Panc1 (cell line): ENCODE results near the gene FYN. TPM values are rescaled to one million over a fixed set of nuclear protein-coding genes. Genes with fewer than 3 reads are reported as not detected.

Experiments used
- ATAC-seq: fragments of 200-7000 bp; cut with Tn5 transposase; 2 replicates; pipeline ENCODE4 v1.9.1; 2020; ENCODE audit warnings: mild to moderate bottlenecking, moderate library complexity
- BruUV-seq: library from RNA; stranded (reverse); fragments of 400-500 nt; replicated peaks from 2 replicates; lab custom pipeline; 2021; lab: Mats Ljungman, UMichigan
- CTCF ChIA-PET: fragments of 300-600 bp; sonication (Branson Sonifier 250); formaldehyde crosslinking; loops from one replicate; lab custom pipeline; 2022; ENCODE audit warnings: antibody characterized with exemption; lab: Charles Lee
- POLR2A ChIA-PET: fragments of 300-600 bp; sonication (Branson Sonifier 250); formaldehyde crosslinking; loops from one replicate; lab custom pipeline; 2022; ENCODE audit warnings: antibody characterized with exemption; lab: Charles Lee
- DNase-seq: peaks from one replicate; pipeline ENCODE4 v3.0.0-alpha.2; 2010; ENCODE audit warnings: low read depth, low spot score
- H3K27ac ChIP-seq: 2 replicates; pipeline ENCODE4 v1.5.1; 2011; ENCODE audit warnings: mild to moderate bottlenecking, low read length, inconsistent platforms
- H3K27me3 ChIP-seq: fragments of 200-500 bp; sonication (Bioruptor generic); 2 replicates; pipeline ENCODE4 v1.6.0; 2014; ENCODE audit warnings: low read length, inconsistent platforms; ENCODE audit not compliant: control insufficient read depth, insufficient read depth
- H3K36me3 ChIP-seq: fragments of 200-500 bp; sonication (Bioruptor generic); 2 replicates; pipeline ENCODE4 v1.5.1; 2014; ENCODE audit warnings: inconsistent platforms, mild to moderate bottlenecking, low read length, moderate library complexity; ENCODE audit not compliant: control insufficient read depth, insufficient read depth
- H3K4me1 ChIP-seq: 2 replicates; pipeline ENCODE4 v1.5.1; 2011; ENCODE audit warnings: inconsistent platforms, mild to moderate bottlenecking, low read length, moderate library complexity; ENCODE audit not compliant: control insufficient read depth, insufficient read depth
- H3K4me3 ChIP-seq, 2 experiments: 2 replicates each; pipeline ENCODE4 v1.5.1; 2011 to 2012; ENCODE audit warnings: low read depth in 2 of 2, low read length in 2 of 2, mild to moderate bottlenecking in 2 of 2, inconsistent platforms in 1 of 2, moderate library complexity in 1 of 2
- H3K9me3 ChIP-seq: fragments of 200-500 bp; sonication (Bioruptor generic); 2 replicates; pipeline ENCODE4 v1.5.1; 2014; ENCODE audit warnings: low read depth, mild to moderate bottlenecking, inconsistent platforms, low read length, moderate library complexity; ENCODE audit not compliant: control insufficient read depth, insufficient read depth
- CTCF ChIP-seq: fragments of 450-650 bp; IDR thresholded peaks from 2 replicates; pipeline ENCODE4 v1.5.1; 2017; ENCODE audit warnings: mild to moderate bottlenecking
- POLR2AphosphoS5 ChIP-seq: IDR thresholded peaks from 2 replicates; pipeline ENCODE4 v1.6.1; 2012; ENCODE audit warnings: mild to moderate bottlenecking, low read depth, low read length, moderate library complexity
- SIN3A ChIP-seq: IDR thresholded peaks from 2 replicates; pipeline ENCODE4 v1.6.1; 2012; ENCODE audit warnings: low read depth, mild to moderate bottlenecking, low read length, moderate library complexity, borderline replicate concordance; ENCODE audit not compliant: insufficient read depth
- TCF7L2 ChIP-seq: IDR thresholded peaks from 2 replicates; pipeline ENCODE4 v1.6.1; 2011; ENCODE audit warnings: mild to moderate bottlenecking, low read depth, low read length, inconsistent platforms
- in situ Hi-C: cut with HindIII; loops from 2 replicates; pipeline ENCODE4 v1.10.0; 2016; ENCODE audit warnings: low sequenced_read_pairs, low pct_unique_long_range_greater_than_20kb
- intact Hi-C: fragments of 100-400 bp; cut with micrococcal nuclease; formaldehyde crosslinking; loops from one replicate; pipeline ENCODE4 v1.10.0; 2022; ENCODE audit not compliant: unreplicated experiment
- total RNA-seq: library from RNA; stranded (reverse); gene quantifications from one replicate; pipeline ENCODE4 v1.2.1, GENCODE V29; 2021; ENCODE audit not compliant: unreplicated experiment
- TF ChIP-seq, protein P1 (sequence below), 2 experiments: IDR thresholded peaks; 2 replicates each; pipeline ENCODE4 v1.6.1; 2011 to 2012; ENCODE audit warnings: low read depth in 2 of 2, control low read depth in 1 of 2, low read length in 1 of 2, mild to moderate bottlenecking in 1 of 2, moderate library complexity in 1 of 2; ENCODE audit not compliant: insufficient read depth in 1 of 2

FYN gene
- total RNA-seq, 1 experiment from 2014 or later: 4.2 TPM

- TF ChIP-seq CTCF: no peak
- no peak for TF ChIP-seq POLR2AphosphoS5
- no peak for TF ChIP-seq SIN3A
- TF ChIP-seq, protein P1, sequence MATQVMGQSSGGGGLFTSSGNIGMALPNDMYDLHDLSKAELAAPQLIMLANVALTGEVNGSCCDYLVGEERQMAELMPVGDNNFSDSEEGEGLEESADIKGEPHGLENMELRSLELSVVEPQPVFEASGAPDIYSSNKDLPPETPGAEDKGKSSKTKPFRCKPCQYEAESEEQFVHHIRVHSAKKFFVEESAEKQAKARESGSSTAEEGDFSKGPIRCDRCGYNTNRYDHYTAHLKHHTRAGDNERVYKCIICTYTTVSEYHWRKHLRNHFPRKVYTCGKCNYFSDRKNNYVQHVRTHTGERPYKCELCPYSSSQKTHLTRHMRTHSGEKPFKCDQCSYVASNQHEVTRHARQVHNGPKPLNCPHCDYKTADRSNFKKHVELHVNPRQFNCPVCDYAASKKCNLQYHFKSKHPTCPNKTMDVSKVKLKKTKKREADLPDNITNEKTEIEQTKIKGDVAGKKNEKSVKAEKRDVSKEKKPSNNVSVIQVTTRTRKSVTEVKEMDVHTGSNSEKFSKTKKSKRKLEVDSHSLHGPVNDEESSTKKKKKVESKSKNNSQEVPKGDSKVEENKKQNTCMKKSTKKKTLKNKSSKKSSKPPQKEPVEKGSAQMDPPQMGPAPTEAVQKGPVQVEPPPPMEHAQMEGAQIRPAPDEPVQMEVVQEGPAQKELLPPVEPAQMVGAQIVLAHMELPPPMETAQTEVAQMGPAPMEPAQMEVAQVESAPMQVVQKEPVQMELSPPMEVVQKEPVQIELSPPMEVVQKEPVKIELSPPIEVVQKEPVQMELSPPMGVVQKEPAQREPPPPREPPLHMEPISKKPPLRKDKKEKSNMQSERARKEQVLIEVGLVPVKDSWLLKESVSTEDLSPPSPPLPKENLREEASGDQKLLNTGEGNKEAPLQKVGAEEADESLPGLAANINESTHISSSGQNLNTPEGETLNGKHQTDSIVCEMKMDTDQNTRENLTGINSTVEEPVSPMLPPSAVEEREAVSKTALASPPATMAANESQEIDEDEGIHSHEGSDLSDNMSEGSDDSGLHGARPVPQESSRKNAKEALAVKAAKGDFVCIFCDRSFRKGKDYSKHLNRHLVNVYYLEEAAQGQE (IDR thresholded peaks at IDR 0.05; ENCODE audit: insufficient read depth in 1 of 2, low read depth in 2 of 2, low read length in 1 of 2): no peak
- no peak for TF ChIP-seq TCF7L2
- Histone ChIP-seq H3K27me3 (peaks cover 29% of the 10 kb centered on the region), H3K4me1 (no peaks in the 10 kb centered on the region), H3K4me3 (no peak overlapping the region), H3K27ac (no peak overlapping the region), H3K36me3 (no peaks in the 10 kb centered on the region), H3K9me3 (no peaks in the 10 kb centered on the region)
- no peak for ATAC-seq
- in situ Hi-C loops (no loop called here), intact Hi-C loops (no loop called here)
- POLR2A ChIA-PET: no interaction called here
- CTCF ChIA-PET: no interaction called here
- DNase-seq: no peak
- no TSS peak for BruUV-seq
Measured at GRCh38 chr6:111674883-111675282, 198.4 kb downstream of the FYN start.

DNA sequence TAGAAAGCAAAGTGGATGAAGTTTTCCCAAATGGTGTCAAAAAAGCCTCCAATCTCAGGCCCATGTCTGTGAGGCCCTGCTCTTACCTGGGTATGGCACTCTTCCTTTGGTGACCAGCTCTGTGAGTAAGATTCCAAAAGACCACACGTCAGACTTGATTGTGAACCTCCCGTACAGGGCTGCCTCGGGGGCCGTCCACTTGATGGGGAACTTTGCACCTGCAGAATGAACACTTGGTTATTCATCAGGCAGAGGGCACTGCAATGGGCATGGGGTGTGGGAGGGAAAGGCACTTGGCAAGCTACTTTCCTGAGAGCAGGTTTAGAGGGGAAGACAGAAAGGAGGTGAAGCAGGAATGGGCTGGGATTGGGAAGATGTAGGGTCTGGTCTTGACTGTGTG is 198.8 kb downstream of the FYN start:
- no peaks in the 10 kb centered on the region for H3K9me3 ChIP-seq
- CTCF ChIA-PET: no interaction called here
- H3K27ac ChIP-seq: no peak overlapping the region
- no peak for ATAC-seq
- no peaks in the 10 kb centered on the region for H3K4me1 ChIP-seq
- POLR2A ChIA-PET: no interaction called here
- intact Hi-C loops: no loop called here
- DNase-seq: no peak
- H3K4me3 ChIP-seq: no peak overlapping the region
- in situ Hi-C loops: no loop called here
- BruUV-seq: no TSS peak
- H3K27me3 ChIP-seq: peaks cover 29% of the 10 kb centered on the region
- H3K36me3 ChIP-seq: no peaks in the 10 kb centered on the region
- TF ChIP-seq CTCF (no peak), TCF7L2 (no peak), POLR2AphosphoS5 (no peak), SIN3A (no peak)
